ENCODE results near the gene INKA2. TPM values are rescaled to one million over a fixed set of nuclear protein-coding genes. Genes with fewer than 3 reads are reported as not detected.

Gene INKA2
- total RNA-seq, 2 donors from 2014 or later: 3.8 to 7.3 TPM

- Histone ChIP-seq H3K4me3 (no peak overlapping the region), H3K36me3 (no peaks in the 10 kb centered on the region), H3K4me1 (ENCODE audit: control insufficient read depth in 1 of 2, low read depth in 2 of 2) (peaks cover 13 to 41% of the 10 kb centered on the region in 2 donors), H3K27me3 (replicated peaks; ENCODE audit: insufficient read depth) (no peaks in the 10 kb centered on the region), H3K9me3 (no peaks in the 10 kb centered on the region), H3K27ac (no peak overlapping the region)
- DNase-seq (ENCODE audit: low spot score): no peak
- ATAC-seq (ENCODE audit: insufficient number of reproducible peaks, low FRiP score, low read depth): no peak
- TF ChIP-seq CTCF (IDR thresholded peaks at IDR 0.05): no peak
Observed at GRCh38 chr1:111736548-111737215, 2.5 kb downstream of the INKA2 start.

- peaks cover 13 to 46% of the 10 kb centered on the region in 2 donors for H3K4me1 ChIP-seq (ENCODE audit: control insufficient read depth in 1 of 2, low read depth in 2 of 2)
- no peak overlapping the region for H3K27ac ChIP-seq
- no peaks in the 10 kb centered on the region for H3K9me3 ChIP-seq
- H3K36me3 ChIP-seq: no peaks in the 10 kb centered on the region
- no peak for TF ChIP-seq CTCF (IDR thresholded peaks at IDR 0.05)
- ATAC-seq (ENCODE audit: insufficient number of reproducible peaks, low FRiP score, low read depth) (no peak), DNase-seq (ENCODE audit: low spot score) (no peak)
- H3K27me3 ChIP-seq (replicated peaks; ENCODE audit: insufficient read depth): no peaks in the 10 kb centered on the region
- H3K4me3 ChIP-seq: no peak overlapping the region
Observed at GRCh38 chr1:111735858-111736544, 3.2 kb downstream of the INKA2 start.

GRCh38 chr1:111735321-111735720 lies 3.9 kb downstream of the INKA2 start:
- ATAC-seq (ENCODE audit: insufficient number of reproducible peaks, low FRiP score, low read depth) (no peak), DNase-seq (ENCODE audit: low spot score) (no peak)
- no peak overlapping the region for H3K4me3 ChIP-seq
- H3K27ac ChIP-seq: no peak overlapping the region
- TF ChIP-seq CTCF (IDR thresholded peaks at IDR 0.05): no peak
- H3K9me3 ChIP-seq: no peaks in the 10 kb centered on the region
- no peaks in the 10 kb centered on the region for H3K27me3 ChIP-seq (replicated peaks; ENCODE audit: insufficient read depth)
- no peaks in the 10 kb centered on the region for H3K36me3 ChIP-seq
- H3K4me1 ChIP-seq (ENCODE audit: control insufficient read depth in 1 of 2, low read depth in 2 of 2): peaks cover 16 to 51% of the 10 kb centered on the region in 2 donors

- H3K36me3 ChIP-seq: no peaks in the 10 kb centered on the region
- TF ChIP-seq CTCF (IDR thresholded peaks at IDR 0.05): no peak
- H3K4me3 ChIP-seq: no peak overlapping the region
- no peak overlapping the region for H3K27ac ChIP-seq
- no peaks in the 10 kb centered on the region for H3K27me3 ChIP-seq (replicated peaks; ENCODE audit: insufficient read depth)
- DNase-seq (ENCODE audit: low spot score): no peak
- H3K4me1 ChIP-seq (ENCODE audit: control insufficient read depth in 1 of 2, low read depth in 2 of 2): peaks cover 16 to 56% of the 10 kb centered on the region in 2 donors
- H3K9me3 ChIP-seq: no peaks in the 10 kb centered on the region
- no peak for ATAC-seq (ENCODE audit: insufficient number of reproducible peaks, low FRiP score, low read depth)
Observed at GRCh38 chr1:111734856-111735255, 4.3 kb downstream of the INKA2 start.

GRCh38 chr1:111734426-111734825 lies 4.8 kb downstream of the INKA2 start:
- Histone ChIP-seq H3K27me3 (replicated peaks; ENCODE audit: insufficient read depth) (no peaks in the 10 kb centered on the region), H3K27ac (no peak overlapping the region), H3K4me3 (no peak overlapping the region), H3K36me3 (no peaks in the 10 kb centered on the region), H3K4me1 (ENCODE audit: control insufficient read depth in 1 of 2, low read depth in 2 of 2) (peaks cover 16 to 60% of the 10 kb centered on the region in 2 donors), H3K9me3 (no peaks in the 10 kb centered on the region)
- DNase-seq (ENCODE audit: low spot score): no peak
- TF ChIP-seq CTCF (IDR thresholded peaks at IDR 0.05): no peak
- no peak for ATAC-seq (ENCODE audit: insufficient number of reproducible peaks, low FRiP score, low read depth)
